HG03457 (cell line): ENCODE measurements around the gene ANKRD23.

ENCODE experiments used
- ATAC-seq: cut with Tn5 transposase; IDR thresholded peaks from one replicate; pipeline ENCODE4 v1.9.1; 2021; ENCODE audit warnings: moderate number of reproducible peaks; ENCODE audit not compliant: unreplicated experiment

The ANKRD23 gene

DNA sequence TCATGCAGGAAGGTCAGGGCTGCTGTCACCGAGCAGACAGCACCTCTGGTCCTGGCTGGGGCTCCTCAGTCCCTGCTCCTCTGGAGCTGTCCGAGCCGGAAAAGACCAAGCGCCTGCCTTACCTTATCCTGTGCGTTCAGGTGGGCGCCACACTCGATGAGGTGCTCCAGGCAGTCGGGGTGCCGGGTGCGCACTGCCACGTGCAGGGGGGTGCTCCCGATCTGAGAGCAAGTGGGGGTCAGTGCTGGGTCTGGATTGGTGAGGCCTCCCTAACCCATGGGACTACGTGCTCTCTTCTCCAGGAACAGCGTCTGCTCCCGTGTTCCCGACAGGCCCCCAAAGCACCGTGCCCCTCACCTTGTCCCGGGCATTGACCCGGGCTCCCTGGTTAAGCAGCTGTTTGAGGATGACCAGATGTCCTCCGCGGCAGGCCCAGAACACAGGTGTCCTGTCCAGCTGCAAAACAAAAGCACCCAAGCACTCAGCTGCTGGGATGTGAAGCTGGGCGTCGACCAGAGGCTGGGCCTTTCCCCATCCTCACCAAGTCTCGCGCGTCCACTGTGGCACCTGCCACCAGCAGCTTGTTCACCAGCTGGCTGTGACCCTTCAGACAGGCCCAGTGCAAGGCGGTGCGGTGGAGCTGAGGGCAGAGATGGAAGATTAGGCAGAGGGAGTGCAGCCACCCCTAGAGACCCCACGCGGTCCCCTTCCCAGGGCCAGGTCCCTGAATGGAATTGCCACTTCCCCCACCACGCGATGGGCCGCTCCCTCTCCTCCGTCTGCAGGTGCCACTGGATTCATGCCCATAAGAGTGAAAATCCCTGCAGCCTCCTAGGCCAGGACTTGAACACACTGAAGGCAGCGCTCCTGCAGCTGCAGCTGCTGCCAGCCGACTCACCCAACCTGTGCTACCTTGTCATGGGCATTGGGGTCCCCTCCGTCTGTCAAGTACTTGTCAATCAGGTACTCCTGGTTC lies 3.7 kb downstream of the ANKRD23 start:
- ATAC-seq: no peak

DNA sequence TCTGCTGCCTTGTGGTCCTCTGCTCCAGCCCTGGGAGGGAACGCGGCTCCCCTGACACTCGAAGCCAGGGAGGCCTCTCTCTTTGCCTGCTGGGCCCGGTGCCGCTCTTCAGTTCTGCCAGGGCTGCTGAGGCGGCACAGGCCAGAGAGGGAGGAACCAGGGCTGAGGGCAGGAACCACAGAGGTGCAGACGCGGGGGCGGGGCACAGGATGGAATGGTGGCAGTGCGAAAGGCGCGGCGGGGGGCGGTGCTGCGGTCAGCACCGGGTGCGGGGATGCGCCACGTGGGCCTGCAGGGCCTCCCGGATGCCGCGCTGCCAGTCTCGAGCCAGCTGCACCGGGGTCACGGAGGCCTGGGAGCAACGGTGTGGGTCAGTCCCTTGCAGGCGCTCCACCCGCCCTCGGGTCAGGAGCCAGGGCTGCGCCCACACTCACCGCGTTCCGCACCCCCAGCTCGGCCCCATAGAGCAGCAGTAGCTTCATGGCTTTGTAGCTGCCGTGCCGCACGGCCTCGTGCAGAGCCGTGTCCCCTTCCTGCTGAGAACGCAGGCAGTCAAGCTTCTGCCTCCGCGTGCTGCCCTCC lies 4.4 kb downstream of the ANKRD23 start:
- no peak for ATAC-seq

DNA sequence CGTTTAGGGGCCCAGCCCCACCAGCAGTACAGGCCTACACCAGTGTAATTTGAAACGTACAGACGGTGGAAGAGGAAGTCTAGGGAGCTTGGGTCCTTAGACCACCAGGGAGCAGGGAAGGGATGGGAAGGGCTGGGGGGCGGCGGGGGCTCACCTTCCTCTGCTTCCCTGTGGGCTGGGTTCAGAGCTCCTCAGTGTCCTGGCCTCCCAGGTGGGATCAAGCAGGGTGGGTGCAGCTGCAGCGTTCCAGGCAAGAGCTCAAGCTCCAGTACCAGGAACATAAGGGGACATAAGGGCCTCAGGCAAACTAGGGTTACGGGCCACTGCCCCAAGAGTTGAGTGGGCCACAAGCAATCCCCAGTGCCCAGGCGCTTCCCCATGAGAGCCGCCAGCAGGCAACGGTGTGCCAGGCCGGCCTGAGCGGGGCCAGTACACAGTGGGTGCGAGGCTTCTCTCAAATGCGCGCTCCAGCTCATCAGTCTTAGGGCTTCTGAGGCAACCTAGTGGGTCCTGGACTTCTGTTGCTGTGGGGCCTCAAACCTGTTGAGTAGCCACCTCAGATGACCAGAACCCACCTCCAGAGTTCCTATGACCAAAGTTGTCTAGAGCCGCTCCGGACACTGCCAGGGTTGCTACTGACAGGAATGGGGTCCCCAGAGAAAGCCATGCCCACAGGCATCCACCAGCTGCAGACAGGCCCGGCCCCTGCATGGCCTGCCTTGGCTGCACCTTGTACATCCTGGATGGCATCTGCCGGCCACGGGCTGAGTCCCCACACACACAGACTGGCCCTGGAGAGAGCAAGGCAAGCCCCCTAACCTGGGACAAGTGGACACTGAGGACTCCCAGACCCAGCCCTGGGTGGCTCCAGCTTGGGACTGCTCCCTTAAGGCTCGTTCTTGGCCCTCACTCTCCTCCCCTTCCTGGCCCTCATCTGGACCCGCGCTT lies 5.2 kb downstream of the ANKRD23 start:
- no peak for ATAC-seq

DNA sequence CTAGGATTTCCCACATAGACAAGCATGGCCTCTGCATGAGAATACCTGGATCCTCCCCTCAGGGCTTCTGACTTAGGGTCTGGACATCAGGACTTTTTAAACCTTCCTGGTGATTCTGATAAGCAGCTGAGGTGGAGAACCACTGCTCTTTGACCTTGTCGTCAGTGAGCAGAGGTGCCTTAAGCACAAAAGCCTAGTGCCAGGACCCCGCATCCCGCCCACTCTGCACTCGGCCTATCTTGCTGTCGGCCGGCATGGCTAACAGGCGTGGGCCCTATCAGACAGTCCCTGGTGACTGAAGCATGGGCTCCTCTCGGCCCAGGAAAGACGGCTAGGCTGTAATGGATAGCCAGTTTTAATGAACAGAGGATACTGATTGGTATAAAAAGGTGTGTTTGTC lies 6.2 kb downstream of the ANKRD23 start:
- no peak for ATAC-seq

DNA sequence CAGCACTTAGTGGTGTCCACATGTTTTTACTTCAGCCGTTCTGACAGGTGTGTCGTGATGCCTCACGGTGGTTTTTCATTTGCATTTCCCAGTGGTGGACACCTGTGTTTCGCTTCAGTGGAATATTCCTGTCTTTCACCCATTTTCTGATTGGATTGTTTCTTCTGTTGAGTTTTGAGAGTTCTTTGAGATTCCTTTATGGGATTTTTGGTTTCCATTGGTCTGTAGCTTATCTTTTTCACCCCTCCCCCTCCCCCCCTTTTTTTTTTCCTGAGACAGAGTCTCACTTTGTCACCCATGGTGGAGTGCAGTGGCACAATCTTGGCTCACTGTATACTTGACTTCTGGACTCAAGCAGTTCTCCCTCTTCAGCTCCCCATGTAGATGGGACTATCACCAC lies 8.0 kb downstream of the ANKRD23 start:
- ATAC-seq: no peak

DNA sequence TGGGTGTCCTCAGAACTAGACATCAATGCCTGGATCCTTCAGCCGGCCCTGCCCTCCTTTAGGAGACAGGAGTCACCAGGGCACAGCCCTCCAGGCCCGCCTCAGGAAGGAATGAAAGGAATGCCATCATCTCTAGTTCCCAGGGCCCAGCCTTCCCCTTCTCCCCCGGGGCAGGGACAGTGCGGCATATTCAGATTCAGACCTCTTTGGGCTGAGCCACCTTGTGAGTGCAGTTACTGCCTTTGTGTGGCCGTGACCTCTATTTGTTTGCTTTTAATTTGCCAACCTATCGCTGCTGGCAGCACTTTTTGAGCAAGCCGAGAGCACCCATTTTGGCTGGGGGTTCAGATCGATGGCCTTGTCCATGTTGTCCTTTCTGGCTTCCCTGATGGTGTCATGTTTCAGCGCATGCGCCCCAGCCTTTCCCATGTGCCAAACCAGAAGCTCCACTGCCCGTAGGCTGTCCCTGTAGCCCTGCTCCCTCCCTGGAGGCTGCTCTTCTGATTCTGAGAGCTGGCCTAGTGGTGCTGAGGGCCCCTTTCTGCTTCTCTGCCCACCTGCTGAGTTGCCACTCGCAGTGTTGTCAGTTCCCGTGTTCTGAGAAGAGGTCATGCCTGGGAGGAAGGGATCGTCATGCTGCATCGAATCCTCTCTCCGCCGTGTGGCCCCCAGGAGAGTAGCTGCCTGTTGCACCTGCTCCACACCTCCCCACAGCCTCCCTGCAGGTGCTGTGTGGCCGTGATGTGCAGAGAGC lies 10.9 kb downstream of the ANKRD23 start:
- no peak for ATAC-seq

DNA sequence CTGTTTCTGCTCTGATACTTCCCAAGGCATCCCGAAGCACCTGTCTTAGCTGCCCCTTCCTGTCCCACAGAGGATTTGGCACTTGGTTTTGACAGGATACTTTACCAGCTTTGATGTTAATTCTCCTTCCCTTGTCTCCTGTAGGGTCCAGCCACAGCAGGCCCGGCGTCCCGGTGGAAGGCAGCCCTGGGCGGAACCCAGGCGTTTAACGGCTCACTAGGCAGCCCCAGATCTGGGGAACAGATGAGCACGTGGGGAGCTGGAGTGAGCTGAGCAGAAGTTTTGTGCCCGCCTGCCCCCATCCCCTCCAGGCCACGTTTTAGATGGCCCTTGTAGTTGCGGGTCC lies 11.4 kb downstream of the ANKRD23 start:
- ATAC-seq: no peak

DNA sequence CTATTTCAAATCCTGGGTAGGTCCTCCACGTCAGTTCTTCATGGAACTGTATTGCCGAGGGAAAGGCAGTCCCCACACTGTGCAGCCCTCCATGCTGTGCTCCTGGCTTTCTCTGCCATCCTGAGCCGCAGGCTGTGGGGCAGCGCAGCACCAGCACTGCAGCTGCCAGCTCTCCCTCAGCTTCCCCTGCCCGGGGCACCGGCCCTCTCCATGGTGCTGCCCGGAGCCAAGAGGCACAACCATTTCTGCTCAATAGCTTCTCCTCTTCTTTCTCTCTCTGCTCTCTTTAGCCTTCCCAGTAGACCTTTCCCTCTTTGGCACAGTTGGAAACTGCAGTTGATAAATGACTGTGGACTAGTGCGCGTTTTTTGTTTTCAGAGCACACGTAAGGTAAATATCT lies 12.1 kb downstream of the ANKRD23 start:
- ATAC-seq: no peak

DNA sequence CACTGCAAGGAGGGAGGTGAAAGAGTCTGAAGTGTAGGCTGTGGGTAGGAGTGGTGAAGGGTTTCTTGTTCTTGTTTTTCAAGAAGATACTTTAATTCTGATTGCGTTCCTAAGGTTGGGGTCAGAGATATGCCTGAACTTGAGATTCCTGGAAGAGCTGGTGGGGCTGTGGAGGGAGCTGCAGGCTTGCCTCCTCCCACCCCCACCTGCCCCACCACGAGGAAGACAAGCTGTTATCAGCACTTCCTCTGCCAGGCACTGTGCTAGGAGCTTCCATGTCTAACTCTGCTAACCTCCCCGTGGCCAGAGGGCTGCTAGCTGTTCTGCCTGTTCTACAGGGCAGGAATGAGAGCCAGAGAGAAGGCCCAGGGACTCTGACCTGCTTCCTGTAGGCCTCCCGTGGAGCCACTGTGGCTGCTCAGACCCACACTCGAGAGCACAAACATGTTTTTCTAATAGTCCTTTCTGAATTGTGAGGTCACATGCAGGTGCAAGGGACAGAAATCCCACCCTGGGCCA lies 13.7 kb downstream of the ANKRD23 start:
- no peak for ATAC-seq

DNA sequence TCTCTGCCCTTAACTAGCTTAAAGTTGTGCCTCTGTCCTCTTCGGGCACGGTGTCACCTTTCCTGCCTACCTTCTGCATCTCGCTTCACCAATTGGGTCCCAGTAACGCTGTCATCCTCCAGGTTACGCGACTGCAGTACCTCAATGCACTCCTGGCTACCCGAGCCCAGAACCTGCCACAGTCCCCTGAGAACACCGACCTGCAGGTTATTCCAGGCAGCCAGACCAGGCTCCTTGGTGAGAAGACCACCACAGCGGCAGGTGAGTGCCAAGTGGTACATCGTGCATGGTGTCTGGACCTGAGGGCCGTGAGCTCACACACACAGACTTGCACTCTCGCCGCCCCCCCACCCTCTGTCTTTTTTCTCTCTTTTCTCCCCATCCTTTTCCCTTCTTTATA lies 14.9 kb downstream of the ANKRD23 start:
- no peak for ATAC-seq

DNA sequence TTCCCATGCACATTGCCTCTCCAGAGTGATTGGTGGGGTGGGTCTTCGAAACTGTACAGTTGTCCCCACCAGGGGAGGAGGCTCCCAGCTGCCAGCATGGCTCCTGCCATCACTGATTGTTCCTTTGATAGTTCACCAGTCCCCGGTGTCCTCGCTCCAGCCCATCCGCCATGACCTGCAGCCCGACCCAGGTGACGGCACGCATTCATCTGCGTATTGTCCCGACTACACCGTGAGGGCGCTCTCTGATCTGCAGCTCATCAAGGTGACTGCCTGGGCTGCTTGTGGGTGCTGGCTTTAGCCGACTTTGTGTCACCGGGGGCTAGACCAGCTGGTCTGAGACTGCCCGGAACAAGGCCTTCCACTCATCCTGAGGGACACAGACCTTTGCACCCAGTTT lies 15.4 kb downstream of the ANKRD23 start:
- ATAC-seq: no peak

DNA sequence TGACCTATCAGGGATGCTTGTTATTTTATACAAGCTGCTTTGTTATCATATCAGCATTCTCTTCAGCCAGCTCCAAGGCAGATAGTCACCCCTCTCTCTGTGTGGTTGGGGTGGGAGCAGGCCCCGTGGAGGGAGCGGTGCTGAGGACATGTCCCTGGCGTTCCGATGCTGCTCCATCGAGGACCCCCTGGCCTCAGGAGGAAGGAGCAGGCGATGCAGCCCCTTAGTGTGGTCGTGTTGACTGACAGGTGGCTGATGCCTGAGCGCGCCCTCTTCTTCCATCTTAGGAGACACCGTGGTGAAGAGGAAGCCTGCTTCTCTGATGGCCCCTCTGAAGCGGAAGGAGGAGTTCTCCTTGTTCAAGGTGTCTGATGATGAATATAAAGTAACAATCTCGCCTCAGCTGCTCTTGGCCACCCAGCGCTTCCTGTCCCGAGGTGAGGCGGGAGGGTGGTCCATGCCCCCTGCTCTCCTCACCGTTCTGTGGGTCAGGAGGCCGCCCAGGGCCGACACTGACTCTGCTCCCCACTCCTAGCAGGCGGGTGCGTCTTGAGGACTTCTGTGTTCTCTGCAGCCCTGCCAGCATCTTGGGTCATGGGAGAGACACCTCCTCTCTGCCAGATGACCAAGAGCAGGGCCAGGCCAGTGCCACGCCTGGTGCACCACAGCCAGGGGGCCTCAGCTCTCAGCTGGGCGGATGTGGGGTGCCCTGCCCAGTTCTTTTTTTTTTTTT lies 17.1 kb downstream of the ANKRD23 start:
- no peak for ATAC-seq

DNA sequence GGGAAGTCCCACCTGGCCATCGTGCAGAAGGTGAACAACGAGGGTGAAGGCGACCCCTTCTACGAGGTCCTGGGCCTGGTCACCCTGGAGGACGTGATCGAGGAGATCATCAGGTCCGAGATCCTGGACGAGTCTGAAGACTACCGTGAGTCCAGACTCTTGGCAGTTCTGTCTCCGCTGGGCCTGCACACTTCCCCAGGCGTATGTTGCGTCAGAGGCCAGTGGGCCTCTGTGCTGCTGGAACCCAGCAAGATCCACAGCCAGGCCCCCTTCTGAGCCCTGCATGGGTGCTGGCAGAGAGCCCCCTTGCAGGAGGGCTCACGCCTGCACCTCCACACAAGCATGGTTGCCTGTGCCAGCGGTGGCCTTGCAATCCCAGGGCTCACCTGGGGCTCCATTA lies 18.8 kb downstream of the ANKRD23 start:
- ATAC-seq: no peak

DNA sequence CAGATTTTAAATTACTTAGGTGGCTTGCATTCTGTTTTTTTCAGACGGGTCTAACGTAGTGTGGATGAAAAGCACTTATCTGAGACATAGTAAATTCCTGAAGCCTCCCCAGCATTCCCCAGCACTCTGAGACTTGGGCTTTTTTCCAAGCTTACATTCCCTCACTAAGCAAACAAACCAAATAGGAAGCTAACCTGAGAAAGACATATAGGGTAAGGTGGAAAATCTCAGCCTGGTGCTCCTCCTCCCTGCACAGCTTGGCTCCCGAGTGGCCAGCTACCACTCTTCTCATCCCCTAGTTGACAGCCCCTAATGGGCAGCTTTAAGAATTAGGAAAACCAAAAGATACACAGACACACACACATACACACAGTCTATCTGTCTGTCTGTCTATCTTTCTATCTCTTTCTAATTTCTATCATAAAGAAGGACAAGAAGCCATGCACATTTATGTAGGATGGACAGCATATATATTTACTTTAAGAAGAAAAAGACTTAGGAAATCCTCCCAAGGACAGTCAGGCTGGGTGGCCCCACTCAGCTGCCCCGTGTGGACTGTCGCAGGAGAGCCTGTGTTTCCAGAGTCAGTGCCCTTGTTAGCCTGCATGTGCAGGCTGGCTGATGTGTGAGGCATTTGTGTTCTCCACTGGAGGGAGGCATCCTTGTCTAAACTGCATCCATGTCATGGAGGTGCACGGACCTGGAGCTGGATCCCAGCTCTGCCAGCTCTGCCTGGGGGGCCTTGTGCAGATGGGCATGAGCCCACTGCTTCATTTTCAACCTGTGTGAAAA lies 19.5 kb downstream of the ANKRD23 start:
- ATAC-seq: no peak

DNA sequence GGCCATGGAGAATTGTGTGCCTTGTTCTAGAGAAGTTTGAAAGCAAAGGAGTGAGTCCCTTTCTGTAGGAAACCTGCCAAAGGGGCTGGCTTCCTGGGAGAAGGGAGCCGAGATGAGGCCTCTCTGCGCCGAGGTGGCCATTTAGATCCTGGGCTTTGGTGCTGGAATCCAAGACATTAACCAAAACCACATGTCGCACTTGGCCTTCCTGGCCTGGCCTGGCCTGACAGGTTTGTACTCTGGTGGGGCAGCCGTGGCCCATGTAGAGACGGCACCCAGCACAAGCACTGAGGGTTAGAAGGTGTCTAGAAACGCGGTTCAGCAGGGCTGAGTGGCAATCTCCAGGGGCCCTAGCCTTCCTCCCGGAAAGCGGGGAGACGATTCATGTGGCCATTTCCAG lies 20.6 kb downstream of the ANKRD23 start:
- ATAC-seq: no peak

DNA sequence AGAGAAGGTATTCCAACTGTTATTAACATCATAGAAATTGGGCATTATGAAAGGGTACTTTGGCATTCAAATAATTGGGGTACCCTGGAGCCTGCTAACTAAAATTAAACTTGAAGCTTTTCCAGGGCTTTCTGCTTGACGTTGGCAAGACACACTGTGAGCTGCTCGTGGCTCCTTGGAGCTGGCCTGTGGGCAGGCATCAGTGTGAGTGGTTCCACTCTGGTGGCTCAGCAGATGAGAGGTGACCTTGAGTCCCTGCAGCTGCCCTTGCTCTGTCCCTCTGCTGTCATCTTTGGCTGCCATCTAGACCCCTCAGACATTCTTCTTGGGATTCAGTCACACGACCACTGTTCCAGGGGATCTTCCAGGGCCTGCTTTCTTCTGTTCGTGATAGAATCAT lies 21.0 kb downstream of the ANKRD23 start:
- no peak for ATAC-seq

DNA sequence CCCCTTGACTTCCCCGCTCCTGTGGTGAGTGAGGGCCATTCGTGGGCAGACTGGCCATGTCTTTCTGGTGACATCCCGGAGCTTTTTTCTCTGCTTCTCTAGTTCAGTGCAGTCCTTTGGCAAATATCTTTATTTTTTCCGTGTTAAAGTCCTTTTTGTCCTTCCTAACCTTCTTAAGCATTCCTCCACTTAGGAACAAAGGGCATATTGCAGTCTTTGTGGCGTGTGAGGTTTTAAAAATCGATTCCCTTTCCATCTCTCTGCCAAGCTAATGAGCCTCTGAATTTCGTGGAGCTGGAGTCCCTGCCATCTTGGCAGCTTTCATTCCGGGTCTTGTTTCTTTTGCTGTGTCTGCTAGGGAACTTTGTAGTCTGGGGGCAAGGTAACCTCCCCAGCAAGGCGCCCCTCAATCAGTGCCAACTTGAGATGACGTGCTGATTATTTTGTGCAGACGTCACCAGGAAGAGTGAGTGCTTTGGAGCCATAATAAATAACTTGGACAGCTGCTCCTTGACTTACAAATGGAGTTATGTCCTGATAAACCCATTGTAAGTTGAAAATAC lies 22.6 kb downstream of the ANKRD23 start:
- no peak for ATAC-seq

DNA sequence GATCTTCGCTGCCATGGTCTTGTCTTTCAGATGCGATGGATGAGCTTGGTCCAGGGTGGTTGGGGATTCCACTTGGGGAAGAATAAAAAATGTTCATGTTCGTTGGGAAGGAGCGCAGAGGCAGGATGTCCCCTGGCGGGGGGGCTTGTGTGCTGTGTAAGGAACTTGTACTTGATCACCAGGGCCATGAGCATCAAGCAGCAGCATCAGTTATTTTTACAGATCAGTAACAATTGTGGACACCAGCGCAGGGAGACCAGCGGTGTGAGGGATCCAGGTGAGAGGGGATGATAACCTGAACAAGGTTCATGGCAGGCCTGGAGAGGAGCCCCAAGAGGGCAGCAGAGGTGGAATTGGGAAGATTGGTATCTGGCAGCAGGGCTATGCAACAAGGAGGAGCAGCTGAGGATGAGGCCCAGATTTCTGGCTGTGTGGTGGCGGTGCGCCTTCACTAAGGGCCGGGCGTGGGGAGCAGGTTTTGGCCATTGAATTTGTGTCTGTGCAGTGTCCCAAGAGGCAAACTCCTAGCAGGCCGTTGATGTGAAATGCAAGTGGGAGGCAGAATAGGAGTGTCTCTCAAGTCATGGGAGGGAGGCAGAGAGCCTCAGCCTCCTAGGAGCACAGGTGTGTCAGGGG lies 23.8 kb downstream of the ANKRD23 start:
- ATAC-seq: no peak
